GM20431 (cell line): ENCODE results near the gene PPBP.

Experiments
- in situ Hi-C: fragments of 300-500 bp; cut with MseI, MboI; formaldehyde crosslinking; loops from one replicate; pipeline ENCODE4 v1.15.0; 2020; ENCODE audit warnings: low sequenced_read_pairs; ENCODE audit not compliant: unreplicated experiment

PPBP gene, protein sequence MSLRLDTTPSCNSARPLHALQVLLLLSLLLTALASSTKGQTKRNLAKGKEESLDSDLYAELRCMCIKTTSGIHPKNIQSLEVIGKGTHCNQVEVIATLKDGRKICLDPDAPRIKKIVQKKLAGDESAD

DNA sequence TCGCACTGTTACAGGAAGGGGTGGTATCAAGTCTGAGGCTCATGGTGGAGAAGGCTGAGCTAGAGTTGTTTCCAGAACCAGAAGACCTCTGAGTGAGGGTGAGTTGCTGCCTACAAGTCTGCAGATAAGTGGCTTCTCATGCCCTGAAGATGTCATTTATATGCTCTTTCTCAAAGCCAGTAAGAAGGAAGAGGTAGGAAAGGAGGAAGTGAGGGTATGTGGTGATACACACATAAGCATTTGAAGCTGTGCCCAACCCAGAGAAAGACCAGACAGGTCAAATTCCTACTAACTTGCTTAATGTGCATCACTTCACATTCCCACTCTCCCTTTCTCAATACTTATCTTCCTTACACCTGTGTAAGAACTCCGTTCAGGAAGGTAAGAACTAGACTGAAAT is at the start of gene PPBP:
Gene PPBP, minus strand, starts transcription at position 130 of the 400 bp plus-strand sequence. Its CDS starts 87 bp downstream, at position 43.
- in situ Hi-C loops: no loop called here

DNA sequence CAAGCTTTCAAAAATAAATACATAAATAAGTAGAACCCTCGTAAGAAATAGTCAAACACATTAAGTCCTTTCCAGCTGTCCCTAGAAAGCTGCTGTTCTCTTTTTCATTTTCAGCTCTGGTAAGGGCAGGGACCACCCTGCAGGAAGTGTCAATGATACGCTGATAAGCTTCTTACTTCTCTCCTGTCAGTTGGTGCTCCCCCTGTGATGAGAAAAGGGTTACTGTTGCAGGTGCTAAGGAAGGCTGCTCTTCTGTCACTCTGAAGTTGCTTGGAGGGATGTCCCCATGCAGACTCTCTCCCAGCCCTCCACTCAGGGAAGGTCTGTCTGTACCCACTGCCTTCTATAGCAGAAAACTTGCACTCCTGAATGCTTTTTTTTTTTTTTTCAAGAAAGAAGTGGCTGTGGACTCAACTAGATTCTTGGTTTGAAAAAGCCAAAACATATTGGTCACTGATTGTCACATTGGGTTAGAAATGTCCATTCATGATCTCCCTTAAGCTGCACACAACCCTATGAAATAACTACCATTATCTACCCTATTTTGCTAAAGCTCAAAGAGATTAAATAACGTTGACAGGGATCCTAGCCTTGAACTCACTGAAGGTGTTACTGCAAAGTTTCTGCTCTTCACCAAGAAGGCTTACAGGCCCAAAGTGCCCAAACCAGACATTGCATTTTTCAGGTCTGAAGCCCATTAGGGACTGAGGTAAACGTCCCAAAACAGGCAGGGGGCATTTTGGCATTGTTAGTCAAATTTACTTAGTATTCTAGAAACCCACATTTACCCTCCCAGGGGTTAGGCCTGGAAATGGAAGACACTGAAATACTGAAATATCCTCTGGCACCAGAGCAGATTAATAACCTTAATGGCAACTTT is 49.3 kb upstream of the PPBP start:
- in situ Hi-C loops: no loop called here

DNA sequence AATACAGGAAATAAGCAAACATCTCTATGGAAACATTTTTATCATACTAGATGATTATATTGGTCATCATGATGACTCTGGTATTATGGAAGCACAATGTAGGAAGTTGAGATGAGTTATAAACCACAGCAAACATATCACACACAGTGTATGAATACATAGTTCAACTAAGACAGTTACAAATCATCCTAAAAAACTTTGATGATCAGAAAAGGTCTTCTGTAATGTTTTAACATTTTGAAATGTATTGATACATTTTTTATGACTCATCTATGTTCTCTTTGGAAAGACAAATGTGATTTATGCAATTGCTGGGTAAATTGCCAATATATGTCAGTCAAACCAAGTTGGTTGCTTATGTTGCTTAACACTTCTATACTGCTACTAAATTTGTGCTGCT is 45.7 kb upstream of the PPBP start:
- in situ Hi-C loops: no loop called here

DNA sequence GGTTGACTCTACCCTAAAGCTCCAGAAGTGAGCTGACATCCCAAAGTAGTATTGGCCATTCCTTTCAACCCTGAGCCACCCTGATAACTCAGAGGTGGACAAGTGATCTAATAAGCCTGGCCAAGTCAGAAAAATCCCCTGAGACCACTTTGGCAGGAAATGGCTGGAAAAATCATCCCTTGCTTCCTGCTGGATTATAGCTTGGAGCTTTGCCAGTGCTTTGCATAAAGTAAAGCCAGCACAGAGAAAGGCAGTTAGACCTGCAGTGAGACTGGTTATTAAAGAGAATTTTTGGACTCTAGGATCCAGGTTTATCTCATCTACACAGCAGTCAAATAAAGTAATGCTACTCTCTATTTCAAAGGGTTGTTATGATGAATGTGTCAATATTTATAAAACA is 44.1 kb upstream of the PPBP start:
- in situ Hi-C loops: no loop called here

DNA sequence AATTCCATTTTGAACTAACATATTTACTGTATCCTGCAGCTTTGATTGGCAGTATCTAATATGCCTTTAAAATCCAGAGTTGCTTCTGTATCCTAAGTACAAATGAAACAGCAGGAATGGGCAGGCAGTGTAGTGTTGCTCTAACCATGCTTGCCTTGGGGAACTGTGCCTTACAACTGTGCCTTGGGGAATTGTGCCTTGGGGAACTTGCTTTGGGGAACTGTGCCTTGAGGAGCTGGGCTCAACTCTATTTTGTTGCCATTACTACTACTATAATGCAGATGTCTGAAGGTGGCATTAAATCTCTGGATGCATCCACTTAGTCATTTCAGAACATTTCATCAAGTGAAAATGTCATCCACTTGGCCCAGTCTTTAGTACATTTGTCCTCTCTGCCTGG is 43.6 kb upstream of the PPBP start:
- in situ Hi-C loops: no loop called here

DNA sequence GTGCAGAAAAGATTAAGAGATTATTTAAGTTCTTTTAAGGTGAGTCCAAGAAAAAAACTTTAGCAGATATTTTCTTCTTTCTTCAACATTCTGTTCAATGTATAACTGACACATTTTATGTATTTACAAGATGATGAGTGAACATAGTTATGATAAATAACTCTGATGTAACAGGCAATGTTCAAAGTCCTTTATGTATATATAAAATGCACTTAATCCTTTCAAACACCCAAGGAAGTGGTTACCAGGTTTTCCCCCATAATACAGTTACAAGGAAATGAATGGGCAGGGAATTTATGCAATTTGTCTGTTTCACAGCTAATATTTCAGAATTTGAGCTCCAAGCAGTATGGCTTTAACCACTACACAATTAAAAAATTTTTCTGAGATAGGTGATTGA is 42.3 kb upstream of the PPBP start:
- in situ Hi-C loops: no loop called here

DNA sequence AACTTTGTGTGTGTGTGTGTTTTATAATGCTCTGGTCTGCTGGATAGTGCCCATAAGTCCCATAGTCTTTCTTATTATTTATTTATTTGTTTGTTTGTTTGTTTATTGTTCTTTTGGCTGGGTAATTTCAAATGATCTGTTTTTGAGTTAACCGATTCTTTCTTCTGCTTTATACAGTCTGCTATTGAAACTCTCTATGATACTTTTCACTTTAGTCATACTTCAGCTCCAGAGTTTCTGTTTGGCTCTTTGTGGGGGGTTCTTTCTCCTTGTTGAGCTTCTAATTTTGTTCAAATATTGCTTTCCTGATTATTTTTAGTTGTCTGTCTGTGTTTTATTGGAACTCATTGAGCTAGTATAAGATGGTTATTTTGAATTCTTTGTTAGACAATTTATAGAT is 40.5 kb upstream of the PPBP start:
- in situ Hi-C loops: no loop called here

DNA sequence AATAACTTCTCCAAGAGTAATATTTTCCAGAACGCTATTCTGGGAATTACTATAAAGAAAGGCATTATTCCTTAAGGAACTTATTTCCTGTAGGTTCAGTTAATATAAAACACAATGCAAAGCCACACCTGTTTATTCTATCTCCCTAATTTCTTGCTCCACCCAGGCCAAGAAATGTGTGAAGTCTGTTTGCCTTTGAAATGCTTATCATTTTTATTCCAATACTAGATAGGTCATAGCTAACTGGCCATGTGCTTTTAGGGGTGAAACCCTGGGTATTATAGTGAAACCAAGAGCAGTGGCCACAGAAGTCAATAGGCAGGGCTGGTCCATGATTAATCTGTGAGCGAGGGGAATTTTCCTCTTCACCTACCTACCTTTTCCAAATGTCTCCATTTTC is 35.7 kb upstream of the PPBP start:
- in situ Hi-C loops: no loop called here

DNA sequence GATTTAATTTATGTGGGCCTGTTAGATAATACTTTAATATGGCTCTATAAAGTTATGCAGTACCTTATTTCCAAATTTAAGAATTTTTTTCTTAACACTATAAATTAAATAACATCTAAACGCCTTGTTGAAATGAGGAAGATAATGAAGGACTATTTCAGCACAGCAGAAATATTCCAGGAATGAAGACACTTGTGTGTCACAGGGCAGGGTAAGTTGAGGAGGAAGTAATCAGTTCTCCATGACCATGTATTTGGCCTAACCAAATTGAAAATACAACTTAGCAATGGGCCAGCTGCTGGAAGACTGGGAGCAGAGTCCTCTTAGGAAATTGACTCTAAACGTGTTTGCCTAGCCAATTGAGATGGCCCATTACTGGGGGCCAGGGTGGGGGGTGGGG is 33.6 kb upstream of the PPBP start:
- in situ Hi-C loops: no loop called here

DNA sequence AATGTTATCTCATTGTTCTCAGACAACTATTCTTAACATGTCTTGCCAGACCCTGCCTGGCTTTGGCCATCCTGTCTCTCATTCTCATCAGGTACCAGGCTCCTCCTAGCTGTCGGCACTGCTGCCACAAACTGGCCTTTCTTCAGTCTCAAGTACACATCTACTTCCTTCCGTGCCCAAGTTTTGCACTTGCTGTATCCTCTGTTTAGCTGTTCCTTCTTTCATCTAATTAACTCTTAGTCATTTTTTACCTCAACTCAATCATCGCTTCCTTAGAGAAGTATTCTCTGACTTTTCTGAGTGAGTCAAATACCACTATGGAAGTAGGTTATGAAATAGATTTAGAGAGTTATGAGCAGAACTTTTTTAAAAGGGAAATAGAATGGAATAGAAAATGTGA is 30.8 kb upstream of the PPBP start:
- in situ Hi-C loops: no loop called here

DNA sequence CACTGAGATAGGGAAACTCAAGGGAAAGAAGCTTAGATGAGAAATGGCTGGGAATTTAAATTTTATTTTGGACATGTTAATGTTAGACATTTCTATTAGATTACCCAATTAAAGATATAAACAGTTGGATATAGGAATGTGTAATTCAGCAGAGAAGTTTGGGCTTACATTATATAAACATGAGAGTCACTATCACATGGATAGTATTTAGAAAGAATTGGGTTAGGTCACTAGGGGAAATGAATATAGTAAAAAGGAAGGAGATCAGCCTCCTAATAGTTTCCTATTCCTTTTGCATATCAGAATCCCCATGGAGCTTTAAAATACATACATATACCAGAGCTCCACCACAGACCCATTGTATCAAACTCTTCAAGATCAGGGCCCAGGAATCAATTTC is 30.1 kb upstream of the PPBP start:
- in situ Hi-C loops: no loop called here

DNA sequence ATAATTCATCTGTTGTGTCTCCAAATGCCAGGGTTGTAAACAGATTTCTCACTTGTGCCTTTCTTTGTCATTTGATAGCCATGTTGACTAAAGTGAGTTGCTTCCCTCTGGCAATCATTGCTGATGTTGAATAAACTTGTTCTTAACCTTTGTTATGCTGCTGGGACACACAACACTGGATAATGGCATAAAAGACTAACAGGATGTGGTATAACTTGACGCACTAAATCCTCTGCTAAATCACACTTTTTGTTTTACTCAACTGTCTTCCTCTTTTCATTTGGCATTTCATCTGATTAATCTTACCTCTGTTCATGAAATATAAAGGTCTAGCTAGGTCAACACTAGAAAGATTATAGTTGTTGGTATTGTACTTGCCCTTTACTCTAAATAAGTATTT is 28.1 kb upstream of the PPBP start:
- in situ Hi-C loops: no loop called here

DNA sequence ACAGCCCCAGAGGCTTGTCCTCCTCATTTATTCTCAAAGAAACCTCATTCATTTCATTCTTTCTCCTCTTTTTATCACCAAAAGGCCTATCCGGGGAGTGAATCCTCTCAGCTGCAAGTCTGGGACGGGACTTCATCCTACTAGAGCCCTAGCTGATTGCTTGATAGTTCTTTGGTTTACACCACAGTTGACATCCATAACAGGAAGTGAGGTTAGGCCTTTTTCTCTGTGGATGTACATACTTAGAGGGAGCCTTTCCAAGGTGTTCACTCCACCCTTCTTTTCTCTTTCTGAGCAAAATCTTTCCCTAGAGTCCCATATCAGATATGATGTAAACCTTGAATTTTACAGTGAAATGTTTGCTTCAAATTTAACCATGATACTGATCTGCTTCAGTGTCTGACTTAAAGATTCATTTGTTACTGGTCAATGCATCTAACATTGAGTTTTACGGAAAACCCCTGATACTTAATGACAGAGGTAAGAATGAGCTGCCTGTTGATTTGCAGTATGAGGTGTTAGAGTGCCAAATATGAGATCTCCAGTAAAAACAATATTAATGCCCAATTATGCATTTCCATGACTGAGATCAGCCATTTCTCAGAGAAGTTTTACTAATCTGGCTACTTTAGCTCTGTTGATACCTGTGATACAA is 27.3 kb upstream of the PPBP start:
- in situ Hi-C loops: no loop called here

DNA sequence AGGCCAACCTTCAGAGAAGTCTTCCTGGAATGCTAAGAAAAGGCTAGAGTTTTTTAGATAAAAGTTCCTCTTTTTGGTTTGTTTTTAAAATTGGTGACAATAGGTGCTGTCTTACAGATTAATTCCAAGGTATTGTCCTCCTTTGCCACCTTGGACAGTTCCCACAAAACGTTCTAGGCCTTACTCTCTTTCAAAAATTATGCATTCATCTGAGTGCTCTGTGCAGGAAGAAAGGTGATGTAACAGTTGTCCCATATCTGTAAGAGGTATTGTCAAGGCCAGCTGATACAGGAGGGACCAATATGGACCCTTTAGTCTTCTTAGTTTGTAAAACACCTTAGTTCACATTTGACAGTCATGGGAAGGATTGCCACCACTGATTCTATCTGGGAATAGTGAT is 26.3 kb upstream of the PPBP start:
- in situ Hi-C loops: no loop called here

DNA sequence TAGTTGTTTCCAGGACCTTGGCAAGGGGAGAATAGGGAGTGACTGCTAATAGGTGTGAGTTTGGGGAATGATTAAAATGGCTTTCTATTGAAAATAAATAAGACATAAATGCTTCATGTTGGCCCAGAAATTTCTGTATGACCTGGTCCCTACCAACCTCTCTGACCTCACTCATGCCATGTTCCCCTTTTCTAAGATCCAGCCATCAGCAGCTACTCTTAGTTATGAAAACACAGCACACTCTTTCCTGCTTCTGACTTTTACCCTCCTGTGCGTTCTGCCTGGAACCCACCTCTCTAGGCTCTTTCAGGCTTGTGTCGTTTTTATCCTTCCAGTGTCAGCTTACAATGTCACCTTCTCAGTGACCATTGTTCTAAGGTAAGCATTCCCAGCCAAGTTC is 25.3 kb upstream of the PPBP start:
- in situ Hi-C loops: no loop called here

DNA sequence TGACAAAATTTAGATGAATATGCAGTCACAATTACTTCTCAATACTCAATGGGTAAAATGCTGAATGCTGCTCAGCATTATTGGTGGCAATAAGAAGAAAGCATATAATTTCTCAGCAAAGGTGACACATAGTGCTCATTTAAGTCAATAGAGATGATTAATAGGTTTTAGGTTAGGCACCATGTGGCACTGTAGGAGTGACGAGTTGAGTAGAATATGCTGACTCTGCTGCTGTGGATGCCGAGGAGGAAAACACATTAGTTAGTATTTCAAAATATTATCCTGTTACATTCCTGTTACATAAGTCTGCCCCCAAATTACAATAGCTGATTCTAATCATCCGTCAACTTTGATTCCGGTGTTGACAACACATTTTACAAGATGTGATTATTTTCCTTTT is 24.1 kb upstream of the PPBP start:
- in situ Hi-C loops: no loop called here

DNA sequence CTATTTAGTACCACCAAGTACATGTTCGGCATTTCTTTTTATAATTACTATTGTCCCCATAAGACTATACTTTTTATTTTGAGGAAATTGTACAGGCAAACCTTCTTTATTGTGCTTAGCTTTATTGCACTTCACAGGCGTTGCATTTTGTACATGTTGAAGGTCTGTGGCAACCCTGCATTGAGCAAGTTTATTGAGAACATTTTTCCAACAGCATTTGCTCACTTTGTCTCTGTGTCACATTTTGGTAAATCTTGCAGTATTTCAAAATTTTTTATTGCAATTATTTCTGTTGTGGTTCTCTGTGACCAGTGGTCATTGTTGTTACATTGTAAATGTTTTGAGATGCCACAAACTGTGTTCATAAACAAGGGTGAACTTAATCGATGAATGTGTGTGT is 21.3 kb upstream of the PPBP start:
- in situ Hi-C loops: no loop called here

DNA sequence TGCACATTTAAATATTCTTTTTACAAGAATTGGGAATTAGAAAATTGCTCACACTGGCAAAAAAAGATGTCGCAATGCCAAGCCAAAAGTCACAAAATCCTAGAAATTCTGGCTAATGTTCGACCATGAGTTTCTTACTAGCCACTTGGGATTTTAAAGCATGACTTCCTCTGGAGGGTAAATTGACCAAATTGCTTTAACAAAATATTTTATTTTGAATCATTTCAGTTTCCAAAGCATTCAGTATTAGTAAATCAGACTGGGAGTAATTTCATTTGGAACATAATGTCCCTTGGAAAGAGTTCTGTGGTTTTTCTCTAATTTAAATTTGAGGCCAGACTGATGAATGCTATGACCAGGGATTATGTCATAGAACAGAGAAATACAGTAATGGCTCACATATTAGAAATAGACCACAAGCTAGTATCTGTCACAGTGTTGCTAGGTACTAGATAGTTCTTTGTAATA is 18.1 kb upstream of the PPBP start:
- in situ Hi-C loops: no loop called here

DNA sequence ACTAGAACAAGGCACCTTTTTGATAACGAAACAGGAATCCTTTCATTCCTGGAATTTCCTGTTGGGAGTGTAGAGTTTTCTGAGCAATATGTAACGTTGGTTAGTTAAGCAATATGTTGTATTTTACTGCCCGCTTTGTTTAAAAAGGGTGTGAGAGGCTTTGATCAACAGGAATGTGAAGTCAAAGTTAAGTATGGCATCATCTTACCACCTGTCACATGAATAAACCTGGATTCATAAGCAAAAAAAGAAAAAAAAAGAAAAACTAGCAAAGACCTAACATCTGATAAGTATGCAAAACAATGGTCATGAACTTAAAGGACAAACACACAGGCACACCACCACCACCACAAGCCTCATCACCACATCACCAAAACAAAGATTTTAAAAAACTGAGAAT is 17.5 kb upstream of the PPBP start:
- in situ Hi-C loops: no loop called here

DNA sequence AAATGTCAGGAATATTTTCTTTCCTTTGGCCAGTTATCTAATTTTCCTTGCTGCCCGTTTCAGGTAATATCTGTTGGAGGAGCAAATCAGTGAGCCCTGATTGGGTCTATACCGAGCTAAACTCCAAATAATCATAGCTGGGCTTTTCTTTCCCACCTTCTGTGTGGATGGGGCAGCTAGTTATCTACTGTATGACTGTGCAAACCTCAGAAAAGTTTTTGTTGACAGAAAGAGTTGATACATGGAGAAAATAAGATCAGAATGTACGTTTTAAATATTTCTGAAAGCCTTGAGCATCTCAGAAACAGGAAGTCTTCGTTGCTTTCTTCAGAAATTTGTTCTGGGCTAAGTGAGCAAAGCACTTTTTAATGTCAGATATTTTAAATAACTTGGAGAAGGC is 16.7 kb upstream of the PPBP start:
- in situ Hi-C loops: no loop called here

DNA sequence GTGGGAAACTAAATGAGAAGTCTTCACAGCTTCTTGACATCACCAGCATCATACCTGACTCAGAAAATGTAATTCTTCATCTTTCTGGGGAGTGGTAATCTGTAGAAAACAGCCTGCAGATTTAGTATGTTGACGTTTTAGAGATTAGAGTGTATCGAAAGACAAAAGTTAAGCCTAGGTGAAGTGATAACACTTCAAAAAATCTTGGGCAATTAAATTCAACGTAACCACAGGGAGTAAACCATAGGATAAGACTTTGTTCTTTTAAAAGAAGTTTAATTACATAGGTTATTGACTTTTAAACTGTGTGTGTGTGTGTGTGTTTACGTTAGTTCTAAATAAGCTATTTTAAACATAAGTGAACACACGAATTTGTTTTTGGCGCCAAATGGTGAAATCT is 12.3 kb upstream of the PPBP start:
- in situ Hi-C loops: no loop called here
